OCI-LY7 (cell line): ENCODE results near the gene JAKMIP2.
"Not testable (repeated sequence)": the region's sequence is repeated elsewhere in the genome, so short reads cannot be mapped to it uniquely, and the experiment has no call there.

ENCODE experiments used
- EZH2phosphoT487 ChIP-seq: fragments of 200-600 bp; sonication (generic); IDR thresholded peaks from 2 replicates; pipeline ENCODE4 v1.6.1; 2018; ENCODE audit warnings: low read depth, borderline replicate concordance, mild to moderate bottlenecking, mixed run types, antibody characterized with exemption, low read length, moderate library complexity, mixed read lengths
- TF ChIP-seq, protein P1 (sequence below): fragments of 200-600 bp; sonication (generic); conservative IDR thresholded peaks from 2 replicates; pipeline ENCODE4 v1.5.1; 2014; ENCODE audit warnings: mild to moderate bottlenecking, antibody characterized with exemption, low read length, moderate library complexity, mixed read lengths

DNA sequence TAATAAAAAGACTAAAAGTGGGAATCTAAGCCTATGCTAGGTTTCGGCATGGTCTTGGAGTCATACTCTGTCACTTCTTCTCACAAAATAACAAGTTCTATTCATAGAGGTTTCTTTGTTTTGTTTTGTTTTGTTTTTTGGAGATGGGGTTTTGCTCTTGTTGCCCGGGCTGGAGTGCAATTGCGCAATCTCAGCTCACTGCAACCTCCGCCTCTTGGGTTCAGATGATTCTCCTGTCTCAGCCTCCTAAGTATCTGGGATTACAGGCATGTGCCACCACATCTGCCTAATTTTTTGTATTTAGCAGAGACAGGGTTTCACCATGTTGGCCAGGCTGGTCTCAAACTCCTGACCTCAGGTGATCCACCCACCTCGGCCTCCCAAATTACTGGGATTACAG, 147.1 kb downstream of the JAKMIP2 start:
- TF ChIP-seq, protein P1, sequence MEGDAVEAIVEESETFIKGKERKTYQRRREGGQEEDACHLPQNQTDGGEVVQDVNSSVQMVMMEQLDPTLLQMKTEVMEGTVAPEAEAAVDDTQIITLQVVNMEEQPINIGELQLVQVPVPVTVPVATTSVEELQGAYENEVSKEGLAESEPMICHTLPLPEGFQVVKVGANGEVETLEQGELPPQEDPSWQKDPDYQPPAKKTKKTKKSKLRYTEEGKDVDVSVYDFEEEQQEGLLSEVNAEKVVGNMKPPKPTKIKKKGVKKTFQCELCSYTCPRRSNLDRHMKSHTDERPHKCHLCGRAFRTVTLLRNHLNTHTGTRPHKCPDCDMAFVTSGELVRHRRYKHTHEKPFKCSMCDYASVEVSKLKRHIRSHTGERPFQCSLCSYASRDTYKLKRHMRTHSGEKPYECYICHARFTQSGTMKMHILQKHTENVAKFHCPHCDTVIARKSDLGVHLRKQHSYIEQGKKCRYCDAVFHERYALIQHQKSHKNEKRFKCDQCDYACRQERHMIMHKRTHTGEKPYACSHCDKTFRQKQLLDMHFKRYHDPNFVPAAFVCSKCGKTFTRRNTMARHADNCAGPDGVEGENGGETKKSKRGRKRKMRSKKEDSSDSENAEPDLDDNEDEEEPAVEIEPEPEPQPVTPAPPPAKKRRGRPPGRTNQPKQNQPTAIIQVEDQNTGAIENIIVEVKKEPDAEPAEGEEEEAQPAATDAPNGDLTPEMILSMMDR = not testable (repeated sequence)
- not testable (repeated sequence) for TF ChIP-seq EZH2phosphoT487
